K562 (cell line): Measurements from ENCODE around the gene COX7A1. TPM values are rescaled to one million over a fixed set of nuclear protein-coding genes. Genes with fewer than 3 reads are reported as not detected.

Source experiments
- GABPB2 ChIP-seq: fragments of 250-450 bp; sonication (Bioruptor Pico); conservative IDR thresholded peaks from 2 replicates; pipeline ENCODE4 v1.5.1; 2021; ENCODE audit warnings: mild to moderate bottlenecking
- HDGF ChIP-seq: fragments of 450-650 bp; IDR thresholded peaks from 2 replicates; pipeline ENCODE4 v1.6.1; 2016
- JUND ChIP-seq, 2 experiments: IDR thresholded peaks; 2 replicates in 1 of 2; 3 replicates in 1 of 2; pipeline ENCODE4 v1.6.1; 2011; ENCODE audit warnings: borderline replicate concordance in 2 of 2, low read depth in 2 of 2, low read length in 2 of 2, improper control_type of control experiment in 1 of 2, missing biosample characterization in 1 of 2, missing genetic modification characterization in 1 of 2, missing genetic modification reagents in 1 of 2
- KHSRP ChIP-seq: fragments of 450-650 bp; IDR thresholded peaks from 2 replicates; pipeline ENCODE4 v1.6.1; 2017
- MEF2A ChIP-seq: IDR thresholded peaks from 2 replicates; pipeline ENCODE4 v1.6.1; 2011; ENCODE audit warnings: low read depth, mild to moderate bottlenecking, low read length, moderate library complexity; ENCODE audit not compliant: control insufficient read depth
- NRF1 ChIP-seq, 2 experiments: fragments of 450-650 bp; IDR thresholded peaks in 1 of 2; conservative IDR thresholded peaks in 1 of 2; 2 replicates each; pipeline ENCODE4 v1.6.1; 2014; ENCODE audit warnings: mild to moderate bottlenecking in 2 of 2
- PRPF4 ChIP-seq: fragments of 200-400 bp; formaldehyde crosslinking; IDR thresholded peaks from one replicate; pipeline ENCODE4 v1.6.1; 2017; ENCODE audit warnings: low read length, low read depth, mild to moderate bottlenecking; ENCODE audit not compliant: insufficient read depth, poor library complexity, severe bottlenecking
- SUPT5H ChIP-seq: fragments of 450-650 bp; IDR thresholded peaks from 2 replicates; pipeline ENCODE4 v1.6.1; 2016
- TAF1 ChIP-seq: IDR thresholded peaks from 2 replicates; pipeline ENCODE4 v1.6.1; 2011; ENCODE audit warnings: mild to moderate bottlenecking, low read length, moderate library complexity; ENCODE audit not compliant: insufficient read depth, control insufficient read depth, severe bottlenecking; ENCODE audit errors: extremely low read depth
- polyA plus RNA-seq, 8 experiments: library from polyadenylated mRNA; depleted of rRNA in 4 of 8; stranded (reverse) in 5 of 8; unstranded in 3 of 8; fragments of >200 nt; fragmentation: Nextera tagmentation in 2 of 8; fragmentation: Illumina TruSeq in 1 of 8; extraction: Ambion mirVana in 2 of 8; extraction: Trizol in 1 of 8; gene quantifications; 2 replicates each; pipeline versions ENCODE4 v1.2.1 to v1.2.3, GENCODE V29; 2011 to 2014; ENCODE audit warnings: inconsistent platforms in 1 of 8, missing spikeins in 1 of 8
- total RNA-seq, 7 experiments: library from RNA; depleted of rRNA in 6 of 7; stranded (reverse); fragments of >200 nt in 6 of 7; fragmentation: Illumina TruSeq in 2 of 7; extraction: Trizol in 2 of 7; gene quantifications; 2 replicates each; pipeline versions ENCODE4 v1.2.1 to v1.2.3, GENCODE V29; 2011 to 2021; ENCODE audit warnings: low replicate concordance in 1 of 7
- TF ChIP-seq, protein P1 (sequence below), 2 experiments: fragments of 450-650 bp in 1 of 2; IDR thresholded peaks; 2 replicates each; pipeline ENCODE4 v1.6.1; 2011 to 2017; ENCODE audit warnings: low read depth in 2 of 2, antibody characterized with exemption in 1 of 2, borderline replicate concordance in 1 of 2, low read length in 1 of 2, mild to moderate bottlenecking in 1 of 2, mixed read lengths in 1 of 2; ENCODE audit not compliant: control insufficient read depth in 1 of 2
- TF ChIP-seq, protein P2 (sequence below): sonication (generic); IDR thresholded peaks from 2 replicates; pipeline ENCODE4 v1.6.1; 2016

Gene COX7A1
- total and polyA plus RNA-seq, 9 of the 15 experiments (the other 6 are each of a cell fraction or from before 2014, with no cell fraction given) = 0.08 TPM; not detected in 8

DNA sequence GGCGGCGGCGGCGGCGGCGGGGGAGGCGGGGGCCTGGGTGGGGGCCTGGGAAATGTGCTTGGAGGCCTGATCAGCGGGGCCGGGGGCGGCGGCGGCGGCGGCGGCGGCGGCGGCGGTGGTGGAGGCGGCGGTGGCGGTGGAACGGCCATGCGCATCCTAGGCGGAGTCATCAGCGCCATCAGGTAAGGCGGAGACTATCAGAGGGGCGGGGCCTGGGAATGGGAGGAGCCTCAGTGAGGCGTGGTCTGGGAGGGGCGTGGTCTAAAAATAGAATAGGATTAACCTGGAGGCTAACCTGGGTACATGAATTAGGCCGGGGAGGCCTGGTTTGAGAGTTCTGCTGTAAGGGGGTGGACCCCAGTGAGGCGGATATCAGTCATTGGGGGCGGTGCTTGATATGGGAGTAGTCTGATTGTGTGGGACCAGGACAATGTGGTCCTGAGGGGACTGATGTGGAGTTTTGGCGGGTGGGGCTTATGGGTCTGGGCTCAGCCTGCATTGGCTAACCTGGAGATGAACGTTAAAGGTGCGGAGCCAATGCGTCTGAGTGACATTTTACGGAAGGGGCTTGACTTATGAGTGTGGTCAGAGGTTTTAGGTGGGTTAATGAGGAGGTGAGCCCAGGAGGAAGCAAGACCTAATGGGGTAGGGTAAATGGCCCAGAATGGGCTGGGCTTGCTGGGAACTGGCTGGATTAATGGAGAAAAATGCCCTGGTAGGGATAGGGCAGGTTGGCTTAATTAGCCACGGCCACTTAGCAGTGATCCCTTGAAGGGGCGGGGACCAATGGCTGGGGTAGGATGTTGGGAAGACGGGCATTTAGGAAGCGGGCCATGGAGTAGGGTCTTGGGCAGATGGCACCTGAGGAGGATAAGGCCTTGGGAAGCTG lies 11.0 kb downstream of the COX7A1 start (continued):
- TF ChIP-seq, protein P1, sequence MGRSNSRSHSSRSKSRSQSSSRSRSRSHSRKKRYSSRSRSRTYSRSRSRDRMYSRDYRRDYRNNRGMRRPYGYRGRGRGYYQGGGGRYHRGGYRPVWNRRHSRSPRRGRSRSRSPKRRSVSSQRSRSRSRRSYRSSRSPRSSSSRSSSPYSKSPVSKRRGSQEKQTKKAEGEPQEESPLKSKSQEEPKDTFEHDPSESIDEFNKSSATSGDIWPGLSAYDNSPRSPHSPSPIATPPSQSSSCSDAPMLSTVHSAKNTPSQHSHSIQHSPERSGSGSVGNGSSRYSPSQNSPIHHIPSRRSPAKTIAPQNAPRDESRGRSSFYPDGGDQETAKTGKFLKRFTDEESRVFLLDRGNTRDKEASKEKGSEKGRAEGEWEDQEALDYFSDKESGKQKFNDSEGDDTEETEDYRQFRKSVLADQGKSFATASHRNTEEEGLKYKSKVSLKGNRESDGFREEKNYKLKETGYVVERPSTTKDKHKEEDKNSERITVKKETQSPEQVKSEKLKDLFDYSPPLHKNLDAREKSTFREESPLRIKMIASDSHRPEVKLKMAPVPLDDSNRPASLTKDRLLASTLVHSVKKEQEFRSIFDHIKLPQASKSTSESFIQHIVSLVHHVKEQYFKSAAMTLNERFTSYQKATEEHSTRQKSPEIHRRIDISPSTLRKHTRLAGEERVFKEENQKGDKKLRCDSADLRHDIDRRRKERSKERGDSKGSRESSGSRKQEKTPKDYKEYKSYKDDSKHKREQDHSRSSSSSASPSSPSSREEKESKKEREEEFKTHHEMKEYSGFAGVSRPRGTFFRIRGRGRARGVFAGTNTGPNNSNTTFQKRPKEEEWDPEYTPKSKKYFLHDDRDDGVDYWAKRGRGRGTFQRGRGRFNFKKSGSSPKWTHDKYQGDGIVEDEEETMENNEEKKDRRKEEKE (IDR thresholded peaks at IDR 0.05; ENCODE audit: borderline replicate concordance in 1 of 2, control insufficient read depth in 1 of 2, low read depth in 2 of 2, low read length in 1 of 2) = no peak
- TF ChIP-seq HDGF (0 out of 2 replicates have a peak, but pooled peaks have one; percentile 82), TAF1 (peak; percentile 49), MEF2A (peak; percentile 17; the same call in 1 of the 2 replicates), SUPT5H (peak; percentile 24; the same call in 1 of the 2 replicates), PRPF4 (no peak), JUND (IDR thresholded peaks at IDR 0.05; ENCODE audit: borderline replicate concordance, low read depth, low read length) (0 out of 2 replicates have a peak, but pooled peaks have one; percentile 5), JUND (tag; IDR thresholded peaks at IDR 0.05; ENCODE audit: borderline replicate concordance, low read depth, low read length) (no peak), GABPB2 (no peak), NRF1 (conservative IDR thresholded peaks at IDR 0.05 in 1 of 2, IDR thresholded peaks at IDR 0.05 in 1 of 2) (peak; percentile 81 to 84), KHSRP (no peak)
- TF ChIP-seq, protein P2, sequence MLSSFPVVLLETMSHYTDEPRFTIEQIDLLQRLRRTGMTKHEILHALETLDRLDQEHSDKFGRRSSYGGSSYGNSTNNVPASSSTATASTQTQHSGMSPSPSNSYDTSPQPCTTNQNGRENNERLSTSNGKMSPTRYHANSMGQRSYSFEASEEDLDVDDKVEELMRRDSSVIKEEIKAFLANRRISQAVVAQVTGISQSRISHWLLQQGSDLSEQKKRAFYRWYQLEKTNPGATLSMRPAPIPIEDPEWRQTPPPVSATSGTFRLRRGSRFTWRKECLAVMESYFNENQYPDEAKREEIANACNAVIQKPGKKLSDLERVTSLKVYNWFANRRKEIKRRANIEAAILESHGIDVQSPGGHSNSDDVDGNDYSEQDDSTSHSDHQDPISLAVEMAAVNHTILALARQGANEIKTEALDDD = peak; percentile 52; the same call in 1 of the 2 replicates
